Right lobe of liver (tissue), 4 donors: Measurements from ENCODE around the gene ITPRIPL1.

Source experiments
- CTCF ChIP-seq, 4 donors: fragments of 200-600 bp in 3 of 4; fragments of 450-650 bp in 1 of 4; IDR thresholded peaks; one replicate each; pipeline versions ENCODE4 v1.5.1 to v1.8.0; 2016 to 2022; ENCODE audit warnings: antibody characterized with exemption in 4 of 4, mild to moderate bottlenecking in 2 of 4
- POLR2A ChIP-seq: fragments of 450-650 bp; IDR thresholded peaks from one replicate; pipeline ENCODE4 v1.6.1; 2017; ENCODE audit warnings: antibody characterized with exemption, mild to moderate bottlenecking
- donor health status: DM: no; HTN: no; CAD: no.
- donor health status: DM: no; HTN: no; CAD: no.
- donor health status: DM: no; HTN: yes; CAD: no.

GRCh38 chr2:96354492-96354891 lies 29.4 kb downstream of the ITPRIPL1 start:
- TF ChIP-seq CTCF (IDR thresholded peaks at IDR 0.05) (no peak), POLR2A (no peak)
